HFF-Myc (cell line): ENCODE data around the gene CAMK4.
A peak's percentile ranks its signal among the peaks of the same experiment; 100 is the strongest.

ENCODE experiments used
- DNase-seq: peaks from one replicate; pipeline ENCODE4 v3.0.0-alpha.2; 2011; ENCODE audit warnings: low read depth; ENCODE audit errors: extremely low read depth
- H3K4me3 ChIP-seq: replicated peaks from 2 replicates; pipeline ENCODE4 v1.5.1; 2011; ENCODE audit warnings: low read depth, mild to moderate bottlenecking, control low read depth, low read length
- CTCF ChIP-seq: IDR thresholded peaks from 2 replicates; pipeline ENCODE4 v1.5.1; 2012; ENCODE audit warnings: mild to moderate bottlenecking, low read depth, low read length, control low read depth; ENCODE audit errors: missing control alignments

The CAMK4 gene

GRCh38 chr5:111495159-111495558 is 271.0 kb downstream of the CAMK4 start:
- no peak for DNase-seq
- H3K4me3 ChIP-seq = no peak overlapping the region
- TF ChIP-seq CTCF = no peak

- no peak for TF ChIP-seq CTCF
- DNase-seq = no peak
- H3K4me3 ChIP-seq = no peak overlapping the region
These were observed 274.2 kb downstream of the CAMK4 start for GRCh38 chr5:111498346-111498745.

- TF ChIP-seq CTCF = no peak
- no peak for DNase-seq
These were observed 278.8 kb downstream of the CAMK4 start for GRCh38 chr5:111502956-111503355.

GRCh38 chr5:111505096-111505495 is 280.9 kb downstream of the CAMK4 start:
- no peak for DNase-seq
- no peak overlapping the region for H3K4me3 ChIP-seq
- TF ChIP-seq CTCF = no peak

More at GRCh38 chr5:111502956-111503355, 278.8 kb downstream of the CAMK4 start:
- no peak overlapping the region for H3K4me3 ChIP-seq

GRCh38 chr5:111507276-111507675 is 283.1 kb downstream of the CAMK4 start:
- no peak overlapping the region for H3K4me3 ChIP-seq
- TF ChIP-seq CTCF = no peak

GRCh38 chr5:111509119-111509518 is 284.9 kb downstream of the CAMK4 start:
- H3K4me3 ChIP-seq = no peak overlapping the region
- no peak for DNase-seq
- no peak for TF ChIP-seq CTCF

More at GRCh38 chr5:111507276-111507675, 283.1 kb downstream of the CAMK4 start:
- DNase-seq = no peak

- no peak for TF ChIP-seq CTCF
These were observed 287.1 kb downstream of the CAMK4 start for GRCh38 chr5:111511174-111511830.

More at GRCh38 chr5:111511174-111511830, 287.1 kb downstream of the CAMK4 start:
- H3K4me3 ChIP-seq = peak overlapping the region; percentile 84
- no peak for DNase-seq
